Measurements from ENCODE around the gene HIPK1.

Gene HIPK1

GRCh38 chr1:113976609-113977278 lies 47.6 kb downstream of the HIPK1 start:
- peak; percentile 35 for TF ChIP-seq CTCF (IDR thresholded peaks at IDR 0.05)
- no peak for TF ChIP-seq ZFX (IDR thresholded peaks at IDR 0.05; ENCODE audit: borderline replicate concordance)
- H3K27ac ChIP-seq: no peak overlapping the region

- TF ChIP-seq CTCF (IDR thresholded peaks at IDR 0.05) (no peak), ZFX (IDR thresholded peaks at IDR 0.05; ENCODE audit: borderline replicate concordance) (no peak)
- no peak overlapping the region for H3K27ac ChIP-seq
These were observed 48.8 kb downstream of the HIPK1 start for GRCh38 chr1:113977906-113978305.

- no peak within 1 kb of the TSS for H3K27ac ChIP-seq
- TF ChIP-seq CTCF (IDR thresholded peaks at IDR 0.05) (peak; percentile 77), ZFX (IDR thresholded peaks at IDR 0.05; ENCODE audit: borderline replicate concordance) (no peak)
These were observed 50.0 kb downstream of the HIPK1 start, which contains the start of gene OLFML3 for GRCh38 chr1:113978863-113979702. Gene OLFML3, plus strand, starts transcription at chr1:113979474. Its CDS starts 43 bp downstream, at chr1:113979517.

- TF ChIP-seq CTCF (IDR thresholded peaks at IDR 0.05) (no peak), ZFX (IDR thresholded peaks at IDR 0.05; ENCODE audit: borderline replicate concordance) (no peak)
- H3K27ac ChIP-seq: no peak overlapping the region
These were observed 51.0 kb downstream of the HIPK1 start for GRCh38 chr1:113980110-113980509.

GRCh38 chr1:113981962-113982931 lies 53.1 kb downstream of the HIPK1 start:
- no peak for TF ChIP-seq CTCF (IDR thresholded peaks at IDR 0.05)
- no peak for TF ChIP-seq ZFX (IDR thresholded peaks at IDR 0.05; ENCODE audit: borderline replicate concordance)
- no peak overlapping the region for H3K27ac ChIP-seq

GRCh38 chr1:113982949-113983348 lies 53.8 kb downstream of the HIPK1 start:
- no peak overlapping the region for H3K27ac ChIP-seq
- no peak for TF ChIP-seq CTCF (IDR thresholded peaks at IDR 0.05)
- TF ChIP-seq ZFX (IDR thresholded peaks at IDR 0.05; ENCODE audit: borderline replicate concordance): no peak

All from 22Rv1 (cell line).